GM19025 (cell line): ENCODE results near the gene USP47.

Experiments used
- ATAC-seq: cut with Tn5 transposase; IDR thresholded peaks from one replicate; pipeline ENCODE4 v1.9.1; 2021; ENCODE audit warnings: mild to moderate bottlenecking, low read depth, moderate library complexity; ENCODE audit not compliant: unreplicated experiment

USP47 gene

DNA sequence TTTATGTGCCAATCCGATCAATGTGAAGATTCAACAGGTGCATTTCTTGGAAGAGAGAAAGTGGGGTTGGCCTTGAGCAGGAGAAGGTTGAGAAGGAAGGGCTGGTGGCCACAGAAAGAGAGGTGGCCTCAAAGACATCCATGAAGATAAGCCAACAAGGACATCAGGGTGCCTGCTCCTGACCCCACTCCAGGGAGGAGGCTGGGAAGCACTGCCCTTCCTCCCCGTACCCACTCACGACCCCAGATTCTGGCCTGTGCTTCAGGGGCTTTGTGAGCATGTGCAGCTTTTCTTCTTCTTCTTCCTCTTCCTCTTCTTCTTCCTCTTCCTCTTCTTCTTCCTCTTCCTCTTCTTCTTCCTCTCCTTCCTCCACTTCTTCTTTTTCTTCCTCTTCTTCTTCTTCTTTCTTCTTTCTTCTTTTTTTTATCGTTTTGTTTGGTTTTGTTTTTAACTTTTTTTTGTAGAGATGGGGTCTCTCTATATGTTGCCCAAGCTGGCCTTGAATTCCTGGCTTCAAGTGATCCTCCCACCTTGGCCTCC, 136.4 kb downstream of the USP47 start:
- ATAC-seq: no peak

DNA sequence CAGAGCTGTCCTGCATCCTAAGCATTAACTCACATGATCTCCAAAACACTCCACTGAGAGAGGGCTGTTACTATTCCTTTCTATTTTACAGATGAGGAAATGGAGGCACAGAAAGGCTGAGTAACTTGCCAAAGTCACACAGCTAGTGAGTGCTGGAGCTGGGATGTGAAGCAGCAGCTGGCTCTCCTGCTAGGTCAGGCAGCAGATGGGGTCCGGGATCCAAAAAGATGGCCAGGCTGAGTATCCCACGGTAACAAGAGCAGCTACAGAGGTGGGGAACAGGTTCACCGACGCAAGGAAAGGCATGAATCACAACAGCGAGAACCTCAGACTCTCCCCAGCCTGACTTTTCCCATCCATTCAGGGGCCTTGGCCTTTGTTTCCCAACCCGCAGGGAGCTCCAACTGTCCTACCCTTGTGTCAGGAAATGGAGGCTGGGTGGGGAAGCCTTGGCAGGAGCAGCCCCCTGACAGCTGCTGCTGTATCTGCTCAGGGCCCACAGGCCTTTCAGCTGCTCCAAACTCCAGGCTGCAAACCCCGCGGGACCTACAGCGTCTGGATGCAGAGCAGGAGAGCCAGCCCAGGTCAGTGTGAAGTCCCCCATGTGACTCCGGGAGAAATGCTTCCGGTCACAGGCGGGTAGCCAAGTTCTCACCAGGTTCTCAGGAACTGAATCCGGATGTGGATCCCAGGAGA, 137.2 kb downstream of the USP47 start:
- no peak for ATAC-seq

DNA sequence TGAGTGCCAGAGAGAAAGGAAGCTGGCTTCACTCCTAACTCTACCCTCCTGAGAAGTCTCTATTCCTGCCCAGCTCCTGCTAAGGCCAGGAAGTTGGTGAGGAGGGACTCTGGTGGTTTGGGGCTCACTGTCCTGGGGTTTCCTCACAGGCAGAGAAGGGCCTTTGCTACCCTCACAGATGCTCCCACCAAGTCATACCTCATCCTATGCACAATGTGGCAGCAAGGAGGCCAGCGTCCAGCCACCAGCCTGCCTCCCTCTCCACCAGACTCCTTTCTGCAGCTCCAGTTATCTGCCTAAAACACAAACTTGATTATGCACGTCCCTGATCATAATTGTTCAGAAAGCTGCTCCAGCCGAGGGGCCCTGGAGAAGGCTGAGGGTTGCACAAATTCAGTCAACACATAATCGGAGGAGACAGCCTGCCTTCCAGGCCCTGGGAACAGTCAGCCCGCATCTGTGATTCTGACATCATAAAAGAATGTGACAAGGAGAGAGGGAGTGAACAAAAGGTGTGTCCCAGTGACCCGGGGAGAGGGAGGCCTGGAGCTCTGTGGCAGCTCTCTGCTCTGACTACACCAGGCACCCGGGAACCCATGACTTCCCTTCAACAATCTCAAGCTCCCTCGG, 137.8 kb downstream of the USP47 start:
- ATAC-seq: no peak

DNA sequence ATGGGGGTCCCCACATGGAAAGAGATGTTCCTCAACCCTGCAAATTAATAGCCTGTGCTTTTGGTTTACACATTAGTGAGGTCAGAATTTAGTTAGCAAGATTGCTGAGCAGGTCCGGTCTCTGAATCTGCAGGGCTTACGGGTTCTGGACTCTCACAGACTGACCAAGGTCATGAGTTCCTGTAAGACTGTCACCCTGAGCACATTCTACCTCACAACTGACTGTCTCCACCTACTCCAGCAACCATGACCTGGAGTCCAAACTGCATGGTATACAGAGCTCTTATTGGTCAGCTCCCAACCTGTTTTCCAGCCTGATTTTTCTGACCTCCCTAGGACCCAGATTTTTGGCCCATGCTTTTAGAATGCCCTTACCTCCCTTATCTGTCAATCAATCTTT, 138.4 kb downstream of the USP47 start:
- no peak for ATAC-seq

DNA sequence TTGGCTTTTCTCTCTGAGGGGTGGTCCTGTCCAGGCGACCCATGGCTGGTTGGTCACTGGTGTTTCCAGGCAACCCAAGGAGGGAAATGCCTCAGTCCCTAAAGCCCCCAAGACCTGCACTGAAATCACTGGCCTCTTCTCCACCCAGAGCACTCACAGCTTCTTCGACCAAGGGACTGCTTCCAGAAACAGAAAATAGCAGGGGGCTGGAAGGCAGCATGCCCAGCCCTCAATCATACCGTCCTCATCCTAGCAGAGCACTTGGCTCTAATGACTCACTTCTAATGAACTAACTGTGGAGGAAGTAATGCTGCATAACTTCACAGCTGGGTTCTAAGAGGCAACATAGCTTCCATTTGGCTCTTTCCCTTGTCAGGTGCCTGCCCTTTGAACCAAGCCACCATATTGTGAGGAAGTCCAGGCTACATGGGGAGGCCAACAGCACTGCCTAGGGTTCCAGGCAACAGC, 139.1 kb downstream of the USP47 start:
- no peak for ATAC-seq

DNA sequence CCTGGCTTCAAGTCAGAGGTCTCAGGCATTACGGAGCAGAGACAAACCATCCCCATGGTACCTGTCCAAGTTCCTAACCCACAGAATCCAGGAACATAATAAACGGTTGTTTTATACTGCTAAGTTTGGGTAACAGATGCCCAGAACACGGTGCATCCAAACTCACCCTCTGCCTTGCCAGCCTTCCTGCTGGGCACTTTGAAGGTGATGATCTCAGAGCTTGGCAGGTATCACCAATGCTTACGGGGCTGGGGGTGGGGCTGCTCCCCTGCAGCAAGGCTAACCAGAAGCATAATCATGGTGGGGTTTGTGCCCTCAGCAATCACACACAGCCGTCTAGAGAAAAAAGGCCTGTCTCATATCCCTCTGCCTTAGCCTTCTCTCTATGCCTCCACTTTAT, 139.6 kb downstream of the USP47 start:
- ATAC-seq: no peak

DNA sequence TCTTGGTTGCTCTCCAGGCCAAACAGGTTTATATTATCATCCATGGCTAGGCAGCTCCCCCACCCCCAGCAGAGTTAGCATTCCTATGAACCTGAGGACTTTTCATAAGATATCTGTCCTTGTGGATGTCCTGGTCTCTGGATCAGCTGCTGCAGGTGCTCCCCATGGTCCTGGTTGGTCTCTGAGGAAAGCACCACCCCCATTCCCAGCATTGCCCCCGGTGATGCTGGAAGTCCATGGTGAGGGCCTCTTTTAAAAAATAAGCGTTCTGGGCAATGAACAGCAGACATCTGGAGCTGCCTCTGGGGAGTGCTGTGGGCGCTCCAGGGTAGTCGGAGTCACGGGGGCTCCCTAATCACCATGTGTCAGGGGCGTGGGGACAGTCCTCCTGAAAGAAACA, 140.1 kb downstream of the USP47 start:
- ATAC-seq: no peak

DNA sequence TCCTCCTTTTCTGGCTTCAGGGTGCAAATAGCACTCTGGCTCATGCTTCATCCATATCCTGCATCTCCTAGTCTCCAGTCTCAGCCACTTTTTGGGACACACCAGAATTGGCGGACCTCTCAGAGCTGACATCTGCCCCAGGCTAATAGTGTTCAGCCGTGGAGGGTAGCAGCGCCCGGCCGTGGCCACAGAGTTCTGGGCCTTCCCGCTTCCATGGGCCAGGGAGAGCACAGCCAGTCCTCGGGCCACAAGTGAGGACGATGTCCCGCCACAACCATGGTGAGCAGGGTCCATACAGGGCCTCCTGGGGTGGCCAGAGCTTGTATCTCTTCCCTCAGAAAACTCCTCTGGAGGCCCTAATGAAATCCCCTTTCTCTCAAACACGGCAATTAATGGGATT, 140.7 kb downstream of the USP47 start:
- ATAC-seq: no peak

DNA sequence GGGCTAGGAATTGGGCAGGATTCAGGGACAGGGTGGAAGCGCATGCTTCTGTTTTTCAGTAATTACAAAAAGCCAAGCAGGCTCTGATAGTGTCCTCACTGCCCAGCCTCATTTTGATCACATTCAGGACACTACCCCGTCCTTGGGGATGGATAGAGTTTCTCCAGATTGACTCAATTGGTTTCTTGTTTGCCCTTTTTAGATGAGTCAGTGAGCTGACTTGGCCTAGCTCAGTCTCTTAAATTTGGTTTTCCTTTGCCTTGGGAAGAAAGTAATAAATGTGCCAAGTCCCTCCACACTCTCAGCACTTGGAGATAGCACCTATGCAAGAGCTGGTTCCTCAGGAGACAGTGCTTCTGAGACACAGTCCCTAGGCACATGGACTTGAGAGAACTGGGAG, 141.2 kb downstream of the USP47 start:
- no peak for ATAC-seq

DNA sequence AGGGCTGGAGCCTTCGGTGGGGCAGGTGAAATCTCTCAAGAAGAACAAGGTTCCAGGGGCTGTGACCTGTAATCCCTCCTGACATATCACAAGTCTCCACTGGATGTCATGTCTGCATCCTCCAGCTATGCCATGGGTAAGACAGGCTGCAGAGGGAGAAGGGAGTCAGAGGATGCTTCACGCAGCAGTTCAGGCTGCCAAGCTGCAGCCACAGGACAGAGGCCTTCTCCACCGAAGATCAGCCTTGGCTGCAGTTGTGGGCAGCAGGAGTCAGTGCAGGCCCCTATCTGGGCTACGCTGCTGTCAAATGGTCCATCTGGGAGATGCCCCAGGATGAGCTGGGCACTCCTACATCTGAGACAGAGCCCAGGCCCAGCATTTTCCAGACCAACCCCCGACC, 141.7 kb downstream of the USP47 start:
- ATAC-seq: no peak

DNA sequence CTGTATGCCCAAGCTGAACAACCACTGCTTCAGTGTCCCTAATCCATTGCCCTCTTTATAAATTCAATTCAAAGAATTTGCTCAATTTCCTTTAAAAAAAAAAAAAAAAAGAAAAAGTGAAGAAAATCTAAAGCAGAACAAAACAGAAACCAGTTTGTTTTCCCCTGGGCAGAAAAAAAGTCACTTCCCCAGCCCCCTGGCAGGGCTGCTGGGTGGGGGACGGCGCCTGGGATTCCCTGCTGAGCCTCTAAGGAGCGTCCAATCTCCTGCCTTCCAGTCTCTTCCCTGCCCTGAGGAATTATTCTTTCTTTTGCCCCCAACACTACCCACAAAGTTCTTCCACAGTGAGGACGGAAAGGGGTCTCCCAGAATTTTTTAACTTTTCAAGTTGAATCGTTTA, 142.8 kb downstream of the USP47 start:
- ATAC-seq: no peak

DNA sequence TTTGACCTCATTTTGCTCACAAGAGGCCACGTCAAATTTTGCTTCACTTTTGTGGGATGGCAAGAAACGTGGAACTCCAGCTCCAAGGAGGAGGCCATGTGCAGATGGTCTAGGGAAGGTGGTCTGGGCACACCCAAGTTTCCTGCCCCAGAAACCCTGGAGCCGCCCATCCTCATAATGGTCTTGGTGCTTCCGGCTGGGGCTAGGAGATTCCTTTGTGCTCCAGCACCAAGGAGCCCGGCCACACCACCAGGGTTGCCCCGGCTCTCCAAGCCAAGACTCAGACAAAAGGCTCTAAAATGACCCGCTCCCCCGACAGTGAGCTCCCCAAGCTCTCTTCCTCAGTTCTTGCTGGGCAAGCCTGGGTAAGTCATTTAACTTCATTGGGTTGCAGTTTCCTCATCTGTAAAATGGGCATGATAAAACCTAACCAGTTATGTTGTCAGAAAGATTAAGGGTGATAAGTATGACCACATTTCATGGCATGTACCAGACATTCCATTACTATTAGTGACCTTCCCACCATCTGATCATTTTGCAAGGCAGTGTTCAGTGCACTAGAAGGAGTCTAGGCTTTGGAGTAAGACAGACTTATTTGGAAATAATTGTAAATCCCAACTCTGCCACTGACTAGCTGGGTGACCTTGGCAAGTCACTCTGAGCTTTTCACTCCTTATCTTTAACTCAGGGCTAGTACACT, 143.4 kb downstream of the USP47 start:
- no peak for ATAC-seq

DNA sequence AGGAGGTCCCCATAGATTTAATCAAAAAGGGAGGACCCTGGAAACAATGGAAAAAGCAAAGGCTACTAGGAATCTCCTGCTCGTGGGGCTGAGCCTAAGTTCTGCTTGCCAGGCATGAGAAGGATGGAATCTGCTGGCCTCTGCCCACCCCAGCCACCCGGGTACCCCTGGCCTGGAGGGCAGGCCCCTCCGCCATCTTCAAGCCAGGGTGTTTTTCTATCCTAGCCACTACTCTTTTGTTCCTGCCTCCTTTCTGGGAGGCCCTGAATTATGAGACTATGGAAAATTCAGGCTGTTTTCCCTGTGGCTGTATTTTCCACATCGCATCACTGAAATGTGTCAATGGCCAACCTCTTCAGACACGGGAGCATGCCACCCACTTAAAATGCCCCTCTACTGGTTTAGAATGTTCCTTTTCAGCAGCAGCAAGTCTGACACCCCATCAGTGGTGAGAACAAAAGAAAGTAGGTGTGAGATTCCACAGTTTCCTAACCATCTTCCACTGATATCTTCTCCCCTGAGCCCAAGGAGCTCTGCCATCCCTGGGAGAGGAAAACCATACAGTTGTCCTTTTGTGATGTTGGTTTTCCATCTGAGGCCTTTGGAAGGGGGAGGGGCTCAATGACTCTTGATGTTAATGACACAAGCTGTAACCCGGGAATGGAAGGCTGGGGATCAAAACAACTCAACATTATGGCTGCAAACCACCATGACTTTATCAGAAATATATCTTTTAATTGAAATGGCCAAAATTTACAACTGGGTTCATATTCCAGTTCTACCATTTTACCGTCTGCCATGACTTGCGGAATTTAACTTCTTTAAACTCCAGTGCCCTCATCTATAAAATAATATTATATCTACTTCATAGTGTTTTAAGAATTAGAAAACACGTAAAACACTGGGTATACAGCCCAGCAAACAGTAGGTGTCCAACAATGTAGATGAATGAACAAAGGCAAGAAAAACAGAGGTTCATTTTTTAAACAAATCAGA, 144.5 kb downstream of the USP47 start:
- no peak for ATAC-seq

DNA sequence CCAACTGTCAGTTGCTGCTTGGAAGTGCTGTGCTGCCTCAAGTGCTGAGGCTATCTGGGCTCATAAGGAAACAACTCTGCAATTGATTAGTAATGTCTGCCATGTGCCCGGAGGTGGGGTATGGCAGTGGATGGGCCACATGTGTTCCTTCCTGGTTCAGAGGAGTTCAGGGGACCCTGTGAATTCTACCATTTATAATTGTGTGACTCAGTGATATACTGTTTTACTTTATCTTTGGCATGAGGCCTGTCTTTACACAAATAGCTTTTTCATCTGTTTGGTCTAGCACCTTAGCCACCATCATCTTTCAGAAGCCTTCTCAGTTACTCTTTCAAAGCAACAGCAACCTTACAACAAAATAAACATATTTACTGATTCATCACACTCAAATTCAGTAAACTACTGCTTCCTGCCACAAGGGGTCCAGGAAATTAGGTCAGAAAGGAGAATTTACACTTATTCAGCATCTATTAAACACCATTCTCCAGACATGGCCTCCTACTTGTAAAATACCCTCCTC, 145.8 kb downstream of the USP47 start:
- ATAC-seq: no peak

DNA sequence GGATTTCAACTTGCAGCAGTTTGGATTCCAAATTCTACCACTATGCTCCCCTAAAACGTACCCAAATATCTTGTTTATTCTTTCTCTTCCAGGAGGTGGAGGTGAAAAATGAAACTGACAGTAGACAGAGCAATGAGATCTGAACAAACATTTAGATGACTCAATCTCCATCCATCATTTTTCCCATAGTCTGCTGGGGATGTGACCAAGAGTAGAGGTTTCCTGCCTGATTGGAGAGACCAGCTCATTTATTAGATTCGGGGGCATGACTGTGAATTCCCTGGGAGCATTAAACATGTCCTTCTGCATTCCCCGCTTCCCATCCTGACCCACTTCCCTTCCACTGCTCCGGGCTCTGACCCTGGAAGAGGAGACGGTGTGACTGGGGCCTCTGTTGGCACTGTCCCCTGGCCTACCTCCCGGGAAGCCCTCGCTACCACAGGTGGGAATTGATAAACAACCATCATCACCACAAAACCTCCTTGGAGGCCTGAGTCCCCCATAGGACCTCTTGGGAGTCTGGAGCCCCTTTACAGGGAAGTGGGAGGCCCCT, 146.4 kb downstream of the USP47 start:
- ATAC-seq: no peak

DNA sequence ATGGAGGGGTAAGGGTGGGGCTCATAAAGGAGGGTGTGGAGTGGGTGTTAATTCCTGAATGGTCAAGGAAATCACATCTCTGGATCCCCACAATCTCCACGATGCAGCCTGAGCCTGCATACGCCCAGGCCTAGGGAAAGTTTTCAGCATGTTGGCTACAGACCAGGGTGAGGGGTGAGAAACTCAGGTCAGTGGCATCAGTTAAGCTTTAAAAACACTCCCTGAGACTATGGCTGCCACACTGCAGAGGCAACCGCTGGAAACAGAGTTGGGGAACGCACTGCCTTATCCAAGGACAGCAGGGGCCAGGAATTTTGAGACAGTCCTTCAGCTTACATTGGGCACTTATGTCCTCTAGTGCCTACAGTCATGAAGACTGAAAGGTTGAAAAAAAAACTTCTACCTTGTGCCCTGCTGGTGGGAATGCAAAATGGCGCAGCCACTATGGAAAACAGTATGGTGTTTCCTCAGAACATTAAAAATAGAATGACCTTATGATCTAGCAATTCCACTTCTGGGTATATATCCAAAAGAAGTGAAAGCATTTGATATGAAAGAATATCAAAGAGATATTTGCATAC, 147.0 kb downstream of the USP47 start:
- no peak for ATAC-seq

DNA sequence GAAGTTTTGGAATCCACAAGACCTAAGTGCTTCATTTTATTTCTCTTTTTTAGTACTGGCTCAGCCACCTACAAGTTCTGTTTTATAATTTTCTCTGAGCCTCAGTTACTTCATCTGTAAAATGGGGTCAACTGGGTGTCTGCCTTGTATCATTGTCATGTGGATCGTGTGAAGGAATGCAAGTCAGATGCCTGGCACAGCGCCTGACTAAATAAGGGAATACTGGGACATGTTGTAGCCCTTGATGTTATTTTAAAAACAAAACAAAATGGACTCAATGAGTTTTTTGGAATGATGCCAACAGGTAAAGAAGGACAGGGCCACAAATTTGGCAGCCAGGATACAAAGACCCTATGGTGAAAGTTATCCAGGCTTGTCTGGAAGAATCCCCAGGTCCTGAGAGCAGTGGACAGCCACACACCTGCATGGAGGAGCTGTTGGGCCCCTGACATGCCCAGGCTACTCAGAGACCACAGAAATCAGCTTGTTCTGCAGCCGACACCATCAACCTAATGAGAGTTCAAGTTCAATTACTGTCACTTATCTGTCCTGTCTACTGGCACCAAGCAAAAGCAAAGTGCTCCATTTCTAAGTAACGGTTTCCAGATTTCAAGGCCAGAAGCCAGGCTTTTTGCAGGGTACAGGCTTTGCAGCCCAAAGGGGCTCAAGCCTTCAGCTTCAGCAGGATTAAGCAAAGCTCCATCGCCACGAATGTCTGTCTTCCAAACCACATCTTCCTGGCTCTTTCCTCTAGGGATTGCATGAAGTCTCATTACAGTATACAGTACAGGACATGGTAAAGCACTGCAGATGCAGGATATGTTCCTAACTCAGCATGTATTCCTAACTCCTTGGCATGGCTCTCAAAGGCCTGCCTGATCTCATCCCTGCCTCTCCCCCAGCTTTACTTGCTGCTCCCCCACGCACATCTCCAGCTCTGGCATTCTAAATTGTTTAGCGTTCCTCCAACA, 148.3 kb downstream of the USP47 start:
- no peak for ATAC-seq
